GM19099 (cell line): Measurements from ENCODE around the gene ZNF664.

Experiments used
- POLR2A ChIP-seq: IDR thresholded peaks from 3 replicates; pipeline ENCODE4 v1.6.1; 2011; ENCODE audit warnings: low read depth; ENCODE audit not compliant: insufficient read length; ENCODE audit errors: extremely low read depth

The ZNF664 gene

DNA sequence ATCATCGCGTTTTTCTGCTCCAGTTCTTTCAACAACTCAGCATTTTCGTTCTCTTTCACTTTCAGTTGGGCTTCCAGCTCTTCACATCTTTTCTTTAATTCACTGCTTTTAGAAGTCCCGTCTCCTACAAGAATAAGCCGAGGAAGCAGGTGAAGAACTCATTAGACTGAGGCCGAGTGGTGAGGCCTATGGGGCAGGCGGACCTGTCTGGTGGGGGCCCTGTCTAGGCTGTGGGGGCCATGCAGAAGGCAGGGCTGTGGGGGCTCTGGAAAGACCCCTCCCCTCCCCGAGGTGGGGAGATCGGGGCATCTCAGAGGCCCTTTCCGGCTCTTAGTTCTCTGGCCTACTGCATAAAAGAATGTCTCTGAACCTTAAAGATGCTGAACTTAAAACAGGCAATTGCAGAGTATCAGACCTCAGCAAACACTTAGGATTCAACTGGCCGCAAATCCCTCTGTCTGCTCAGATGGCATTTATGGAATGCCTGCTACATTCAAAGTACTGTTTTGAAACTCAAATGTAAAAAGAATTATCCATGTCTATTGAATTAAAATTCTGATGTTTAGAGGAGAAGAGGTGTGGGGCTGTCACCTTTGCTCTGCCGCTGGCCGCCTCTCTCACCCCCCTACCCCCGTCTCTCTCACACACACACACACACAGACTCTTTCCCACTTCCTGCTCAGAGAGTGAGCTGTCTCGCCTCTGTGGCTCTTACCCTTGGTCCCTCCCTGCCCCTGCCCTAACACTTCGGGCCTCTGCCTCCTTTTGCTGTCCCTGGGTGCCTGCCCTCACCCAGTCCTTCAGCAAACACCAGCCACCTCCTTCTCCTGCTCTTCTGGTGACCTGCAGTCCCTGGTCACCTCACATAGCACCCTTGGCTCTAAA, 35.1 kb upstream of the ZNF664 start:
- no peak for TF ChIP-seq POLR2A

DNA sequence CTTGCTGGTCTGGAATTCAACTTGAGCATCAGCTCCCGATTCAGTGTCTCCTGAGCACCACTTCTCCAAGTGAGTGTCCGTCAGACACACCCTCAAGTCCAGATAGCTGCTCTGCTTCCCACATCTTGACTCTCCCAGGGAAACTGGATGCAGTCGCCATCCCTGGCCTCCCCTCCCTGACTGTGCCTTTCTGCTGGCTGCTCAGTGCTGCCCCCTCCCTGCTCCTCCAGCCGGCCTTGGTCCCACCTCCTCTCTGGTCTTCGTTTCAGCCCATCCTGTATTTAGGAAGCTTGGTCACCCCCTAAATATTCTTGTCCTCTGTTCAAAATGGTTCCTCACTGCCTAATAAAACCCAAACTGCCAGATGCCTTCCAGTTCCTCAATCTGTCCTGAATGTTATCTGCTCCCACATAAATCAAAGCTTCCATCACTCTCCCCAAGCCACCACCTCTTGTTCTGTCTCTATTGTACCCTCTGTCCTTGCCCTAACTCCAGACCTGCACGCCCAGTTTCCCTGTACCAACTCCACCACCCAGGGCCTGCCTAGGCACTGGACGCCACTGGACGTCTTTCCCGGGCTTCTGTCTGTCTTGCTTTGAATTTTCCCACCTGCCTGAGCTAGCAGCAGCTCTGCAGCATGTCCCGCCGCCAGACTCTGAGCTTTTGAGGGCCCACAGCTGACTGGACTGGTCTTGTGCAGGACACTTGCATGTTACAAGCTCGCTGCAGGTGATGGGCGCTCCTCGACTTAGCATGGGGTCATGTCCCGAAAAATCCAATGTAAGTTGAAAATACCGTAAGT, 34.1 kb upstream of the ZNF664 start:
- TF ChIP-seq POLR2A, result no peak

DNA sequence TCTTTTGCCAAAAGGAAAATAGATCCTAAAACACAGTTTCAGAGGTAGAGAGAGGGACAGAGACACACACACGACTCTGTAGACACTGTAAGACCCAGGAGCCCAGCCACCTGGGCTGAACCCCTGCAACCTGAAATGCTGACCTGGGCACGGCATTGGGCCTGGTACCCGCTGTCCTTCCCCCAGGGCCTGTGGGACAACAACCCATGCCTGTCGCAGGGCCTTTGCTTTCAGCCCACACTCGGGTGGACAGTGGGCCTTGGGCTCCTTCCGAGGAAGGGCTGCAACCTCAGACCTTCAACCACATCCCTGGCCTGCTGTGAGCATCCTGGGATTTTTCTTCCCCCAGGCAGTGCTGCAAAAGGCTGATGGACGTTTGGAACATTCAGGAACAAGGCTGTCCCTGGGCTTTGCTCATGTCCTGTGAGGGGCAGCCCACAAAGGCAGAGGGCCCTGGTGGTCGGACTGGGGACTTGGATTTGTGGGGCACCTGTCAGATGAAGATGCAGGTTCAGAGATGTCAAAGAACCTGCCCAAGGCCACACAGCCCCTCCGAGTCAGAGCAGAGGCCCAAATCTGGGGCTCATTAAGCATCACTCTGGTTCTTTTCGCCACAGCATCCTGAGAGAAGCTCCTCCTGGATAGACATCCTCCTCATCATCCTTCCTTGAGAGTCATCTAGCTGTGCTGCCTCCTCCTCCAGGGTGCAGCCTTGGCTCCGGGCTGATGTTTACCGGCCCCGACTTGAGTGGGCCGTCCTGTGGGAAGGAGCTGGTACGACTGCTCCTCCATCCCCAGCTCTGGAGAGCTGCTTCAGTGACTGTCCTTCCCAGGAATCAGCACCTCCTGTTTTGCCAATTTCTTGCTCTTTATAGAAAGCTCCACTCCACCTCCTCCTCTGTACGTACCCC, 33.0 kb upstream of the ZNF664 start:
- no peak for TF ChIP-seq POLR2A

DNA sequence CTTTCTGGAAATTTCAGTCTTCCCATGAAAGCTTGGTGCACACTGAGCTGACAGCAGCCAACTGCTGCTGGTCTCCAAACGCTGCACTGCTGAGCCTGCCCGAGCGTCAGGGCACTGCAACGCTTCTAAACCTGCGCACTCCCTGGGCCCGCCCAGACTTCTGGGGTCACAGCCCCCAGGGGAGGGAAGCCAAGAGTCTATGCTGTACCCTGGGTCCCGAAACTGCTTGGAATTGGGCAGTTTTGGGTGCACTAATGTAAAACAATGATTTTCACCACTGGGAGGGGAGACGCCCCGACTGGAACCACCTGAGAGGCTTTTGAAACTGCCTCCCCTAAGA, 32.4 kb upstream of the ZNF664 start:
- TF ChIP-seq POLR2A, result no peak

DNA sequence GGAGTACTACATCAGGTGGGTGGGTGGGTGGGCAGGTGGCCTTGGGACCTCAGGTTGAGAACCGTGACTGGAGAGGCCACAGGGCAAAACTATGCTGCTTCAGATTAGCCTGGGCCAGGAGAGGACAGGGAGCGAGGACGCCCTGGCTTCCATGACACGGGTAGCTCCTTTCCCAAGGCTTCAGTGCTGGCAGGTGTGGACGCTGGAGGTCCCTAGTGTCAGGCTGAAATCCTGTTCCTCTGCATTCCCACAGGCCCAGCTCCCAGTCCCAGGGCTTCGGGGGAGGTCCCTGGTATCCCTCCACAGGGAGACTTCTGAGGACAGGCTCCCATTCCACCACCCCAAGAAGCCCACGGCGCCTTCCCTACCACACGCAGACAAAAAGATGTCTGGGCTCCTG, 32.0 kb upstream of the ZNF664 start:
- TF ChIP-seq POLR2A, result no peak

DNA sequence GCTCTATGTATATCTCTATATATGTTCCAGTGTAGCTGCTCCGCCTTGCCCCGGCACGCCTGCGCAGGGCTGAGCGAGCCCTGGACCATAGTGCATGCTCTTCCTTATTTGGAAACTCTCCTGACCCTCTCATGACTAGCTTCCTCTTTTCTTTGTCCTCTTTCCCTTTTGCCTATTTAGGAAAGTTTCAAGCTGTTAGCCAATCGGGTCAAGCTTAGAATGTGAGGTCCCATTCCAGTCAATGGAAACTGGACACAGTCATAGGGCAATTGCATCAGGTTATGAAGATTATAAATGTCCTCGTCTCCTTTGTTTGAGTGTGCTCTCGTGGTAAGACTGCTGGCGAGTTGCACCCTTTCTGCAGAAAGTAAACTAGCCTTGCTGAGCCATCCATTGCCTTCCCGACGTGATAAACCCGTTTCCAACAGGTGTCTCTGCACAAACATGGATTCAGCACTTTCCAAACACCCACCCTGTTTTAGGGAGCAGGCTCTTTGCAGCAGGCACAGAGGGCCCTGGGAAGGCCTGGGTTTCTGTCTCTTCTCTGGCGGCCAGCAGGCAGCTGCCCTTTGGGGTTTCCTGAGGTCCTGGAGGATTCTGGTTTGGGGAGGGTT, 31.3 kb upstream of the ZNF664 start:
- TF ChIP-seq POLR2A, result no peak

DNA sequence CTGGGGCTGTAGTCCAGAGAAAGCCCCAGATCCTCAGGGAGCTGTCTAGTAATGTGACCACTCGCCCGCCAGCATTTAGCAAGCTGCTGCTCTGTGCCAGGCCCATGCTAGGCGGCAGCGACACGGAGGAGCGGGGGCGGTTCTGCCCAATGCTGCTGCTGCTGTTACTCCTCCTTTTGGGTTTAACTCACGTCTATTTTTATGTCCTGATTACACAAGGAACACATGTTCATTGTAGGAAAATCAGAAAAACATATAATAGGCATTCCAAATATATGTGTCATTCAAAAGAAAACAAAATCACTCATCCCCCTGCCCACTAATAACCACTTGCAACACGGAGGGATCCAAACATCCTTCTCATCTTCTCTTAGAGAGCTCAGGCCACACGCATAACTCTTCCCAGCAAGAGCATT, 30.8 kb upstream of the ZNF664 start:
- no peak for TF ChIP-seq POLR2A

DNA sequence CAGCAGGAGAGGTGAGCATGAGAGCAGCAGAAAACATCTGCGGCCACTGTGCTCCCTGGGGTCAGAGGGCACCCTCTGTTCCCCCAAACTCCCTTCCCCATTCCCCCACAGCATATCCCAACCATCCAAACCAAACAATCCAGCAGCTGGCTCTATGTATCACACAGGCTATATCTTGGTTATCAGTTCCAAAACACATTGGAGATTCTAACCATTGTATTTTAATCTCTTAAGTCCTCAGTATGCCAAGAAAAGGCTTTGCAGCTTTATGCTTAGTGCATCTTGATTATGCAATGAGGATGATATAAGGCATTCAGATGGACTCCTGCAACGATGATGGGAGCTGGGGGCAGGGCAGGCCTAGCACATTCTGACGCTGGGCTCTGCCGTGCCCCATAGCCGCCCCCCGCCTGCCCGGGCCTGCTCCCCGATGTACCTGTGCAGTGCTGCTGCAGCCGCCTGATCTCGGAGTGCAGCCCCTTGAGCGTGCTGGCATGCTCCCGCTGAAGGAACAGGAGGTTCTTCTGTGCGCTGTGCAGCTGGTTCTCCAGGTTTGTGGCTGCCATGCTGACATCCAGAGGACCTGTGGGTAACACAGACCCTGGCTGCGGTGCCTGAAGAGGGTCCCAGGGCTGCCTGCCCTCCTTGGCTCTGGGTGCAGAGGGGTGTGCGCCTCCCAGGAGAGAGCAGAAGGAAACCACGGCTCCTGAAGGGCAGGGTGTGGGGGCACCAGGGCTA, 29.9 kb upstream of the ZNF664 start:
- TF ChIP-seq POLR2A, result no peak

DNA sequence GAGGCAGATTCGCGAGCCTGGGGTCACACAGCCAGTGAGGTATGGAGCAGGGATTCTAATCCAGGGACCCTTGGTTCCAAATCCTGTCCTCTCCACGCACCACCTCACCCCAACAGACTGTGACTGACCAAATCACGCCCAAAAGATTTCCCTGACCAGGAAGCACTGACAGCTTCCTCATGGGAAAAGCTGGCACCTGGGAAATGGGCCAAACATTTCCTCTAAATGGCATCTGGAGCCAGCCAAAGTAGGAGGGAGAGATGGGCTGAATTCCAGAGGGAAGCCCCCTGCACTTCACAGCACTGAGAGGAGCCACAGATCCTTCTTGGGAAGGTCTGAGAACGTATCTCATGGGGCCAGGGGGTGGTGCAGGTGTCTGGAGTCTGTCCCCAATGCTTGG, 29.2 kb upstream of the ZNF664 start:
- no peak for TF ChIP-seq POLR2A

DNA sequence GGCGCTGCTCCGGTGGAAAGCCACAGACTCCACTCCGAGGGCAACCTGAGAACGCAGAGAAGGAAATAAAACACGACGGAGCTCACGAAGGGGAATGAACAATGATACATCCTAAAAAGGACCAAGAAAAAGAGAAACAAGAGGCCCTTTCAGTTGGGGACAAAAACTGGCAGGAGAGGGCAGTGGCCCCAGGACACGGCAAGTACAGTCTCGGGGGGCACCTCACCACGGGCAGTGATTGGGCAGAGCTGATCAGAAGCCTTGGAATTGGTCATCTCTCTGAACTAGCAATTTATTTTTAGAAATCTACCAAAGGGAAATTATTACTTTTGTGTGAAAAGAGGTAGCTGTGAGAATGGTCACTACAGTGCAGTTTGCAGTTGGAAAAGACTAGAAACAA, 28.3 kb upstream of the ZNF664 start:
- TF ChIP-seq POLR2A, result no peak

DNA sequence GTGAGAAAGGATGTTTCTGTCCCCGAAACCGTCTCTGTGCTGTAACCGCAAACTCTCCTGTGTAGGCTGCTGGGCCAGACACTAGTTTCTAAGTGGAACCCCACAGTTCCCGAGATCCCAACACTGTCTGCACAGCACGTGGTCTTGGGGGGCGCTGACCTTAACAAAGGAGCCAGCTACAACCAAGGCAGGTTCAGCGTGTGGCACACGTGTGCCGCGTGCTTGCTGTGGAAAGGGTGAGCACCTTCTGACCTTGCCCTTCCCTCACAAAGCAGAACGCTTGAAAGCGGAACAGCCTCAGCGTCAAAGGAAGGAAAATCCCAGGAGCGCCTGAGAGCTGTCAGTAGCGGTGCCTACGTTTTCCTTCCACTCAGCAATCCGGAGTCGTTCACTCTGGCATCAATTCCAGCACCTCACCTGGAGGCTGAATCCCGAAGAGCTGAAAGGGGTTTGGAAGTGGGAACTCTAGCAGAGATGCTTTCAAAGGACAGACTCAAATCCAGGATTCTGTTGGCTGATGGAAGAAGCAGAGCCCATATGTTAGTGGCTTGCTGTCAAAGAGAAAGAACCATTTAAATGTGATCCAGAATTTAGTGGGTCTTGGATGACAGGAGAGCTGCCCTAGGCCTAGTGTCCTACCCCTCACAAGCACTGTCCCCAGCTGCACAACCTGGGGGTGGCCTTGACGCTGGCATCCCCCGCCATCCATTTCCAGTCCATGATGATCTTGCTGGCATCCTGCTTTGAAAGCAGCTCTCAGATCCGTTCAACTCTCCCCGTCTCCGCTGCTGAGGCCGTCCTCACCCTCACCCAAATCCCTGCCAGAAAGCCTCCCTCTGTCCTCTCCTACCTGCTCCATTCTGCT, 27.5 kb upstream of the ZNF664 start:
- no peak for TF ChIP-seq POLR2A

DNA sequence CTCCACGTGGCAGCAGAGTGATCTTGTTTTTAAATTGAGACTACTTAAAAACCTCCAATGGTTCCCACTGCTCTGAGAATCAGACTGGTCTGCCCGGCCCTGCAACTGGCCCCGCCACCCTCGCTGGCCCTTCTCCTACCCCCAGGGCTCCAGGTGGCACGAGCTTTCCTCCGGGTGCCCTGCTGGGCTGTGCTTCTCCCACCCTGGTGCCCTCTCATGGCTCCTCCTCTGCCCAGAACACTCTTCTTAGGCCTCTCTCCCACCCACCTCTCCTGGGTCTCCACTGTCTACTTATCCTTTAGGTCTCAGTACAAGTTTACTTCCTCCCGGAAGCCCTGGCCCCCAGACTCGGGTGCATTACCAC, 26.9 kb upstream of the ZNF664 start:
- TF ChIP-seq POLR2A, result no peak

DNA sequence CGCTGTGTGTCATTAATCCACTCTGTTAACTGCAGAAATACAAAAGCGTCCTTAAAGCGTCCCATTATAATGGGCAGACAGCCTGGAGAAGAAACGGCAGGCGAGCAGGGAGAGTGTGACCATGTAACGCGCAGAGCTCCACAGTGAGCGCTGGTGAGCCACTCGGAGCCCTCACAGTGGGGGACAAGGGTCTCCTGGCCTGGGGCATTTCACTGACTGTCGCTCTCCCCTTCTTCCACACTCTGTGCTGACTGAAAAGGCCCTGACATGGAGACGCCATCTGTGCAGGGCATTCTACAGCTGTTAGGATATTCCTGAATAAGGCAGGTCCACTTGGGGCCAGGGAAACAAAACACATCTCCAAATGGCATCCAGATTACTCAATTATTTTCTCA, 24.6 kb upstream of the ZNF664 start:
- TF ChIP-seq POLR2A, result no peak
